Measurements from ENCODE around the gene USP37.

Gene USP37

GRCh38 chr2:218437969-218438368 lies 130.2 kb downstream of the USP37 start:
- TF ChIP-seq, protein P1, sequence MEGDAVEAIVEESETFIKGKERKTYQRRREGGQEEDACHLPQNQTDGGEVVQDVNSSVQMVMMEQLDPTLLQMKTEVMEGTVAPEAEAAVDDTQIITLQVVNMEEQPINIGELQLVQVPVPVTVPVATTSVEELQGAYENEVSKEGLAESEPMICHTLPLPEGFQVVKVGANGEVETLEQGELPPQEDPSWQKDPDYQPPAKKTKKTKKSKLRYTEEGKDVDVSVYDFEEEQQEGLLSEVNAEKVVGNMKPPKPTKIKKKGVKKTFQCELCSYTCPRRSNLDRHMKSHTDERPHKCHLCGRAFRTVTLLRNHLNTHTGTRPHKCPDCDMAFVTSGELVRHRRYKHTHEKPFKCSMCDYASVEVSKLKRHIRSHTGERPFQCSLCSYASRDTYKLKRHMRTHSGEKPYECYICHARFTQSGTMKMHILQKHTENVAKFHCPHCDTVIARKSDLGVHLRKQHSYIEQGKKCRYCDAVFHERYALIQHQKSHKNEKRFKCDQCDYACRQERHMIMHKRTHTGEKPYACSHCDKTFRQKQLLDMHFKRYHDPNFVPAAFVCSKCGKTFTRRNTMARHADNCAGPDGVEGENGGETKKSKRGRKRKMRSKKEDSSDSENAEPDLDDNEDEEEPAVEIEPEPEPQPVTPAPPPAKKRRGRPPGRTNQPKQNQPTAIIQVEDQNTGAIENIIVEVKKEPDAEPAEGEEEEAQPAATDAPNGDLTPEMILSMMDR (IDR thresholded peaks at IDR 0.05; ENCODE audit: insufficient read depth, low read length), result no peak
- TF ChIP-seq POLR2AphosphoS5 (IDR thresholded peaks at IDR 0.05; ENCODE audit: low read depth) (no peak), GABPA (IDR thresholded peaks at IDR 0.05; ENCODE audit: low read depth) (no peak), SPI1 (IDR thresholded peaks at IDR 0.05; ENCODE audit: borderline replicate concordance, low read depth) (no peak)
- TF ChIP-seq, protein P2, sequence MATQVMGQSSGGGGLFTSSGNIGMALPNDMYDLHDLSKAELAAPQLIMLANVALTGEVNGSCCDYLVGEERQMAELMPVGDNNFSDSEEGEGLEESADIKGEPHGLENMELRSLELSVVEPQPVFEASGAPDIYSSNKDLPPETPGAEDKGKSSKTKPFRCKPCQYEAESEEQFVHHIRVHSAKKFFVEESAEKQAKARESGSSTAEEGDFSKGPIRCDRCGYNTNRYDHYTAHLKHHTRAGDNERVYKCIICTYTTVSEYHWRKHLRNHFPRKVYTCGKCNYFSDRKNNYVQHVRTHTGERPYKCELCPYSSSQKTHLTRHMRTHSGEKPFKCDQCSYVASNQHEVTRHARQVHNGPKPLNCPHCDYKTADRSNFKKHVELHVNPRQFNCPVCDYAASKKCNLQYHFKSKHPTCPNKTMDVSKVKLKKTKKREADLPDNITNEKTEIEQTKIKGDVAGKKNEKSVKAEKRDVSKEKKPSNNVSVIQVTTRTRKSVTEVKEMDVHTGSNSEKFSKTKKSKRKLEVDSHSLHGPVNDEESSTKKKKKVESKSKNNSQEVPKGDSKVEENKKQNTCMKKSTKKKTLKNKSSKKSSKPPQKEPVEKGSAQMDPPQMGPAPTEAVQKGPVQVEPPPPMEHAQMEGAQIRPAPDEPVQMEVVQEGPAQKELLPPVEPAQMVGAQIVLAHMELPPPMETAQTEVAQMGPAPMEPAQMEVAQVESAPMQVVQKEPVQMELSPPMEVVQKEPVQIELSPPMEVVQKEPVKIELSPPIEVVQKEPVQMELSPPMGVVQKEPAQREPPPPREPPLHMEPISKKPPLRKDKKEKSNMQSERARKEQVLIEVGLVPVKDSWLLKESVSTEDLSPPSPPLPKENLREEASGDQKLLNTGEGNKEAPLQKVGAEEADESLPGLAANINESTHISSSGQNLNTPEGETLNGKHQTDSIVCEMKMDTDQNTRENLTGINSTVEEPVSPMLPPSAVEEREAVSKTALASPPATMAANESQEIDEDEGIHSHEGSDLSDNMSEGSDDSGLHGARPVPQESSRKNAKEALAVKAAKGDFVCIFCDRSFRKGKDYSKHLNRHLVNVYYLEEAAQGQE (IDR thresholded peaks at IDR 0.05; ENCODE audit: insufficient replicate concordance, low read depth), result no peak
- no peak for DNase-seq (ENCODE audit: low read depth in 1 of 2, low spot score in 1 of 2)
- Histone ChIP-seq H3K27me3 (ENCODE audit: insufficient read depth, poor library complexity, severe bottlenecking) (no peaks in the 10 kb centered on the region), H3K4me3 (replicated peaks; ENCODE audit: insufficient read depth, low read length) (no peak overlapping the region), H3K27ac (replicated peaks) (no peak overlapping the region)

DNA sequence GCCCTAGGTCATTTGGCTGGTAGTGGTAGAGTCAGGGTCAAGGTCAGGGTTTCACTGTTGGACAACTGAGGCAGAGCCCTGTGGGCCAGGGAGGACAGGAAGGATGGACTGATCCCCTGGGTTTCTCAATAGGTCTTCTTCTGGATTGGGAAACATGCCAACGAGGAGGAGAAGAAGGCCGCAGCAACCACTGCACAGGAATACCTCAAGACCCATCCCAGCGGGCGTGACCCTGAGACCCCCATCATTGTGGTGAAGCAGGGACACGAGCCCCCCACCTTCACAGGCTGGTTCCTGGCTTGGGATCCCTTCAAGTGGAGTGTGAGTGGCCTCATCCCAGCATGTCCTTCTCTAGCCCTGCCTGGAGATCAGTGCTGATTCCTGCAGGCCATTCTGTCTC lies 131.2 kb downstream of the USP37 start:
- no peak for DNase-seq (ENCODE audit: low read depth in 1 of 2, low spot score in 1 of 2)
- TF ChIP-seq, protein P1 (IDR thresholded peaks at IDR 0.05; ENCODE audit: insufficient read depth, low read length), result no peak
- TF ChIP-seq, protein P2 (IDR thresholded peaks at IDR 0.05; ENCODE audit: insufficient replicate concordance, low read depth), result no peak
- no peak for TF ChIP-seq SPI1 (IDR thresholded peaks at IDR 0.05; ENCODE audit: borderline replicate concordance, low read depth)
- TF ChIP-seq POLR2AphosphoS5 (IDR thresholded peaks at IDR 0.05; ENCODE audit: low read depth), result no peak
- TF ChIP-seq GABPA (IDR thresholded peaks at IDR 0.05; ENCODE audit: low read depth), result no peak
- no peak overlapping the region for H3K4me3 ChIP-seq (replicated peaks; ENCODE audit: insufficient read depth, low read length)
- H3K27ac ChIP-seq (replicated peaks), result no peak overlapping the region
- H3K27me3 ChIP-seq (ENCODE audit: insufficient read depth, poor library complexity, severe bottlenecking), result no peaks in the 10 kb centered on the region

DNA sequence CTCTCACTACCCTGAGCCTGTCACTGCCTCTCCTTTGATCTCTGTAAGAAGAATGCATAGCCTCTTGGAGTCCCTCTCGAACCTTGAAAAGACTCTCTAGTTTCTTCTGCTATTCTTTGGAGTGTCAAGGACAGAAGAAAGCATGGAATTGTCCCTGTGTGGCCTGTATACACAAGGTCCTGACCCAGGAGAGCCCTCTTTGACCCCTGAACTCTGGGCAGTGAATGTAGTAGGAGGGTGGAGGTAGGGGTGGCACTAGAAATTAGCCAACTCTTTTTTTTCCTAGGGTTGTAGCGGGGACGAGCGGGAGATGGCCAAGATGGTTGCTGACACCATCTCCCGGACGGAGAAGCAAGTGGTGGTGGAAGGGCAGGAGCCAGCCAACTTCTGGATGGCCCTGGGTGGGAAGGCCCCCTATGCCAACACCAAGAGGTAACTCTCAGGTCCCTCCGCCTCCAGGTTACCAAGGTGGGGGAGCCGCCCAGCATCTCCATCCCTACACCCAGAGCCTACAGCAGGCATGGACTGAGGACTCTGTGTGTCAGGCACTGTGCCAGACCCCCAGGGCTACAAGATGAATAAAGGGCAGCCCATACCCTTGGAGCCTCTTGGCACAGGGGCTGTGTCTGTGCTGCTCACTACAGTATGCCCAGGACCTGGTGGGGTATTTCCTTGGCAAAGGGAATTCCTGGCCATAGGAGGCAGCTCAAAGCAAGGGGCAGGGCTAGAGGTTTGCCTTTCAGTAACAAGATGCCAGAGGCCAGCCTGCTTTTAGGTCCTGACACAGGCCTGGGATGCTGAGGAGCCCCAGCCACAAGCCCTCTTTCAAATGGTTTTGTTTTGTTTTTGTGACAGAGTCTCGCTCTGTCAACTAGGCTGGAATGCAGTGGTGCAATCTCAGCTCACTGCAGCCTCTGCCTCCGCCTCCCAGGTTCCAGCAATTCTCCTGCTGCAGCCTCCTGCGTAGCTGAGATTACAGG lies 132.9 kb downstream of the USP37 start:
- no peak overlapping the region for H3K4me3 ChIP-seq (replicated peaks; ENCODE audit: insufficient read depth, low read length)
- DNase-seq (ENCODE audit: low read depth in 1 of 2, low spot score in 1 of 2), result no peak
- TF ChIP-seq GABPA (IDR thresholded peaks at IDR 0.05; ENCODE audit: low read depth), result no peak
- no peaks in the 10 kb centered on the region for H3K27me3 ChIP-seq (ENCODE audit: insufficient read depth, poor library complexity, severe bottlenecking)
- no peak overlapping the region for H3K27ac ChIP-seq (replicated peaks)

- H3K27ac ChIP-seq (replicated peaks), result no peak overlapping the region
- H3K4me3 ChIP-seq (replicated peaks; ENCODE audit: insufficient read depth, low read length), result no peak overlapping the region
- no peaks in the 10 kb centered on the region for H3K27me3 ChIP-seq (ENCODE audit: insufficient read depth, poor library complexity, severe bottlenecking)
- TF ChIP-seq, protein P1 (IDR thresholded peaks at IDR 0.05; ENCODE audit: insufficient read depth, low read length), result no peak
- no peak for TF ChIP-seq POLR2AphosphoS5 (IDR thresholded peaks at IDR 0.05; ENCODE audit: low read depth)
- TF ChIP-seq, protein P2 (IDR thresholded peaks at IDR 0.05; ENCODE audit: insufficient replicate concordance, low read depth), result no peak
- TF ChIP-seq GABPA (IDR thresholded peaks at IDR 0.05; ENCODE audit: low read depth), result no peak
- TF ChIP-seq SPI1 (IDR thresholded peaks at IDR 0.05; ENCODE audit: borderline replicate concordance, low read depth), result no peak
- no peak for DNase-seq (ENCODE audit: low read depth in 1 of 2, low spot score in 1 of 2)
Observed at GRCh38 chr2:218434456-218434855, 133.7 kb downstream of the USP37 start.

Measured in HL-60 (cell line).